Natural killer cell (primary cell): ENCODE measurements around the gene VANGL2. TPM values are rescaled to one million over a fixed set of nuclear protein-coding genes. Genes with fewer than 3 reads are reported as not detected.

Experiments used
- ATAC-seq, 3 donors: fragments of 150-1000 bp in 2 of 3; fragments of 200-7000 bp in 1 of 3; cut with Tn5 transposase; 1 replicate in 1 of 3; 2 replicates in 2 of 3; pipeline ENCODE4 v1.10.0; 2021; ENCODE audit warnings: mild to moderate bottlenecking in 2 of 3, moderate library complexity in 2 of 3
- DNase-seq, 2 donors: peaks; one replicate each; pipeline versions ENCODE4 v3.0.0 to v3.0.0-alpha.2; 2013 to 2021; ENCODE audit warnings: mixed read lengths in 1 of 2
- H3K27ac ChIP-seq: one replicate; pipeline ENCODE4 v1.5.1; 2013; ENCODE audit warnings: mild to moderate bottlenecking, low read length
- H3K27me3 ChIP-seq: one replicate; pipeline ENCODE4 v1.6.1; 2013; ENCODE audit warnings: low read length; ENCODE audit not compliant: control insufficient read depth, insufficient read depth
- H3K36me3 ChIP-seq: one replicate; pipeline ENCODE4 v1.6.1; 2013; ENCODE audit warnings: low read length; ENCODE audit not compliant: control insufficient read depth, insufficient read depth
- H3K4me1 ChIP-seq: one replicate; pipeline ENCODE4 v1.6.1; 2013; ENCODE audit warnings: low read length; ENCODE audit not compliant: control insufficient read depth, insufficient read depth
- H3K4me3 ChIP-seq: one replicate; pipeline ENCODE4 v1.5.1; 2013; ENCODE audit warnings: low read length
- H3K9me3 ChIP-seq: one replicate; pipeline ENCODE4 v1.6.1; 2013; ENCODE audit warnings: low read length; ENCODE audit not compliant: control insufficient read depth, insufficient read depth
- H3K27ac Mint-ChIP-seq, 2 donors: one replicate each; pipeline ENCODE4 v1.8.0; 2022; ENCODE audit warnings: mild to moderate bottlenecking in 2 of 2, mixed read lengths in 2 of 2, moderate library complexity in 1 of 2
- H3K27me3 Mint-ChIP-seq, 2 donors: one replicate each; pipeline ENCODE4 v1.8.0; 2022; ENCODE audit warnings: low read depth in 2 of 2, mixed read lengths in 2 of 2
- H3K36me3 Mint-ChIP-seq: one replicate; pipeline ENCODE4 v1.8.0; 2022; ENCODE audit warnings: mixed read lengths
- H3K4me1 Mint-ChIP-seq, 2 donors: one replicate each; pipeline ENCODE4 v1.8.0; 2022; ENCODE audit warnings: mixed read lengths in 2 of 2
- H3K4me3 Mint-ChIP-seq: one replicate; pipeline ENCODE4 v1.8.0; 2022; ENCODE audit warnings: mild to moderate bottlenecking, moderate library complexity, mixed read lengths
- H3K9me3 Mint-ChIP-seq, 2 donors: one replicate each; pipeline ENCODE4 v1.8.0; 2022; ENCODE audit warnings: mixed read lengths in 2 of 2
- WGBS: methylation state at CpG from one replicate; pipeline ENCODE4 v1.1.7; 2013; ENCODE audit warnings: missing lambda C conversion rate; ENCODE audit not compliant: insufficient coverage; 5-methylcytosine and 5-hydroxymethylcytosine counted together
- intact Hi-C: fragments of 100-400 bp; cut with micrococcal nuclease; formaldehyde crosslinking; loops from one replicate; pipeline ENCODE4 v1.14.2; 2022
- total RNA-seq, 4 donors: library from RNA; stranded (reverse); fragments of 120-200 nt in 1 of 4; gene quantifications; one replicate each; pipeline versions ENCODE4 v1.2.3 to v1.2.4, GENCODE V29; 2013 to 2022
- TF ChIP-seq, protein P1 (sequence below): fragments of 200-600 bp; IDR thresholded peaks from one replicate; pipeline ENCODE4 v1.8.0; 2022; ENCODE audit warnings: antibody characterized with exemption

VANGL2 gene
- total RNA-seq, 3 donors from 2014 or later (not counting 1 experiment from before 2014, with no cell fraction given), result 0.08 TPM; not detected in 2

DNA sequence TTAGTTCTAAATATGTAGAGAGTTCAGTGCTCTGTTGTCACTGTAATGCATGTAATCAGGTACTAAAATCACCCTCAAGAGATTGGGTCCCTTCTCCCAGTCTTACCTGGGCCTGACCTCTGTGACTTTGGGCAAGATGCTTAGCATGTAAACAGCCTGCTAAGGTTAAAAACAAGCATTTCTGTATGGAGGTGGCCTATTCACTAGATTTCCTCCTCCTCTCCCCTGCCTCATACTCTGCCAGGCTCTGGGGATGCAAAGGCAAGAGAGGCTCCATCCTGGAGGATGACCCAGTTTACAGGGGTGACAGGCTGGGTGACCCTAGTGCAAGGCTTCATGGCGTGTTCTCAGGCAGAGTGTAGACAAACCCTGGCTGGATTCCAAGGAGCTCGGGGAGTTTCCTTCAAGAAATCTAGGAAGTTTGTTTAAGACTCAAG, 28.8 kb downstream of the VANGL2 start:
- Mint-ChIP-seq H3K4me1 (peaks cover 63% of the 10 kb centered on the region in 2 donors), H3K4me3 (peak overlapping the region; percentile 64), H3K36me3 (no peaks in the 10 kb centered on the region), H3K27me3 (no peaks in the 10 kb centered on the region), H3K27ac (peak overlapping the region; percentile 90 to 97), H3K9me3 (no peaks in the 10 kb centered on the region)
- H3K27ac ChIP-seq, result peak overlapping the region; percentile 92
- no peaks in the 10 kb centered on the region for H3K9me3 ChIP-seq
- no peak overlapping the region for H3K4me3 ChIP-seq
- TF ChIP-seq, protein P1, sequence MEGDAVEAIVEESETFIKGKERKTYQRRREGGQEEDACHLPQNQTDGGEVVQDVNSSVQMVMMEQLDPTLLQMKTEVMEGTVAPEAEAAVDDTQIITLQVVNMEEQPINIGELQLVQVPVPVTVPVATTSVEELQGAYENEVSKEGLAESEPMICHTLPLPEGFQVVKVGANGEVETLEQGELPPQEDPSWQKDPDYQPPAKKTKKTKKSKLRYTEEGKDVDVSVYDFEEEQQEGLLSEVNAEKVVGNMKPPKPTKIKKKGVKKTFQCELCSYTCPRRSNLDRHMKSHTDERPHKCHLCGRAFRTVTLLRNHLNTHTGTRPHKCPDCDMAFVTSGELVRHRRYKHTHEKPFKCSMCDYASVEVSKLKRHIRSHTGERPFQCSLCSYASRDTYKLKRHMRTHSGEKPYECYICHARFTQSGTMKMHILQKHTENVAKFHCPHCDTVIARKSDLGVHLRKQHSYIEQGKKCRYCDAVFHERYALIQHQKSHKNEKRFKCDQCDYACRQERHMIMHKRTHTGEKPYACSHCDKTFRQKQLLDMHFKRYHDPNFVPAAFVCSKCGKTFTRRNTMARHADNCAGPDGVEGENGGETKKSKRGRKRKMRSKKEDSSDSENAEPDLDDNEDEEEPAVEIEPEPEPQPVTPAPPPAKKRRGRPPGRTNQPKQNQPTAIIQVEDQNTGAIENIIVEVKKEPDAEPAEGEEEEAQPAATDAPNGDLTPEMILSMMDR, result no peak
- peak in 1 of 2 donors; percentile 60 for DNase-seq
- H3K27me3 ChIP-seq, result no peaks in the 10 kb centered on the region
- no peaks in the 10 kb centered on the region for H3K36me3 ChIP-seq
- ATAC-seq, result peak in 2 of 3 donors; percentile 6 to 11
- 29% methylated on average over 2 of the region's 2 CpGs for WGBS
- H3K4me1 ChIP-seq, result peaks cover 49% of the 10 kb centered on the region
- intact Hi-C loops, result loop anchor here (2.0 to 5.0 kb wide), 2 partner anchors 58 to 92 kb away; no protein-coding TSS in a partner anchor

DNA sequence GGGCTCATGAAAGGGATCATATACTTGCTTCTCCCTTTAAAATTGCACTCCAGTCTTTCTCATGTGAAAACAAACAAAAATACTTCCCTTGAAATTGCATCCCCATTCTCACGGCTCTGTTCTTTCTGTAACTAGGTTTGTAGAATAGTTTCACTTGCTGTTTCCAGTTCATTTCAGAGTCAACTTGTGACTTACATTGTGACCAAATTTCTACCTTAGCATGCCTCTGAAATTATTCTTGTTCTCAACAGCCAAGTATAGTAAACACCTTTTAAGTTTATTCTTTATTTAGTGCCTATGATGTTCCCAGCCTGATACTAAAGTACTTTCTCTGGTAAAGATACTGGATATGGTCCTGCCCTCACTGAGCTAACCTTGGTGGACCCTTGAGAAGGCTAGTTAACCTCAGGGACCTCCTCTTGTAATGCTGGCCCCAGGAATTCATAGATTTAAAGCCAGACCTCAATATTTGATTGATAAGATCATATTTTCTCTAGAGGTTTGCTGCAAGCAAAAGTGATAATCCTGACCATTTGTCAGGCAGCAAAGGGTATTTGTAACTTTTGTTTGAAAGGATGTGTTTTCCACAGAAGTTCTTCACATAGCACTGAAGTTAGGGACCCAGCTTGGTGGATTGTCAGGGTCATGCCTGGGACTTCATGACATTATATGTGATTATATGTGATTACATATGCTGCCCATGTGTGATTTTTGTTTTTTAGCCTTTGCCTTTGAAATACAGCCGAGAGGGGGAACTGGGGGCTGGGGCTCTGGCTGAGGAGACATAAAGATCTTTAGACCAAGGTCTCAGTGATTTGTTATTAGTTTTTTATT, 29.6 kb downstream of the VANGL2 start:
- H3K4me3 Mint-ChIP-seq, result peak overlapping the region; percentile 64
- no peaks in the 10 kb centered on the region for H3K9me3 ChIP-seq
- intact Hi-C loops, result loop anchor here (2.0 to 10.0 kb wide), 3 partner anchors 57 to 315 kb away; no protein-coding TSS in a partner anchor
- TF ChIP-seq, protein P1, result no peak
- H3K9me3 Mint-ChIP-seq, result no peaks in the 10 kb centered on the region
- no peaks in the 10 kb centered on the region for H3K27me3 Mint-ChIP-seq
- ATAC-seq (peak; percentile 41 to 57 (median 46)), DNase-seq (peak in 1 of 2 donors; percentile 63)
- H3K4me3 ChIP-seq, result no peak overlapping the region
- H3K27me3 ChIP-seq, result no peaks in the 10 kb centered on the region
- WGBS, result 43% methylated on average over 2 of the region's 2 CpGs
- H3K27ac ChIP-seq, result peak overlapping the region; percentile 92
- no peaks in the 10 kb centered on the region for H3K36me3 Mint-ChIP-seq
- peaks cover 70 to 71% of the 10 kb centered on the region in 2 donors for H3K4me1 Mint-ChIP-seq
- peaks cover 49% of the 10 kb centered on the region for H3K4me1 ChIP-seq
- H3K27ac Mint-ChIP-seq, result peak overlapping the region; percentile 90 to 97
- no peaks in the 10 kb centered on the region for H3K36me3 ChIP-seq

DNA sequence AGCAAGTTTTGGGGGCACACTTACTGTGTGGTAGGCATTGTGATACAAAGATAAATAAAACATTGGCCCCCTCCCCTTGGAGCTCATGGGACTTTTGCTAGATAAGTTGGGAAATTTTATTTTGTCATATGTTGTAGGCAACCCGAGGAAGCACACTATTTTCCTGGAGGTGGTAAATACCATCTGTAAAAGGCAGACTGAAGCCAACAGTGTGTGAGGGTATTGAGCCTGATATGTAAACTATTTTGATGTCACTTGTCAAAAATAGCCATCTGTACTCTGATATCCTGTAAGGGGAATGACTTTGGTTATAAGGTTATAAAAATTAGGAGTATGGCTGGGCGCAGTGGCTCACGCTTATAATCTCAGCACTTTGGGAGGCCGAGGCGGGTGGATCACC, 30.6 kb downstream of the VANGL2 start:
- no peaks in the 10 kb centered on the region for H3K36me3 Mint-ChIP-seq
- peaks cover 72% of the 10 kb centered on the region in 2 donors for H3K4me1 Mint-ChIP-seq
- H3K4me3 Mint-ChIP-seq, result peak overlapping the region; percentile 74
- H3K9me3 Mint-ChIP-seq, result no peaks in the 10 kb centered on the region
- intact Hi-C loops, result loop anchor here (10.0 kb wide), 1 partner anchor 314 kb away; no protein-coding TSS in a partner anchor
- H3K4me3 ChIP-seq, result no peak overlapping the region
- peak overlapping the region; percentile 92 for H3K27ac ChIP-seq
- DNase-seq (no peak), ATAC-seq (no peak)
- WGBS, result 83% methylated on average over 5 of the region's 5 CpGs
- TF ChIP-seq, protein P1, result no peak
- H3K27me3 ChIP-seq, result no peaks in the 10 kb centered on the region
- H3K9me3 ChIP-seq, result no peaks in the 10 kb centered on the region
- H3K27ac Mint-ChIP-seq, result peak overlapping the region; percentile 90 to 97
- H3K4me1 ChIP-seq, result peaks cover 49% of the 10 kb centered on the region
- no peaks in the 10 kb centered on the region for H3K27me3 Mint-ChIP-seq
- H3K36me3 ChIP-seq, result no peaks in the 10 kb centered on the region
